Keratinocyte (primary cell): ENCODE measurements around the gene APH1A. TPM values are rescaled to one million over a fixed set of nuclear protein-coding genes. Genes with fewer than 3 reads are reported as not detected.
A peak's percentile ranks its signal among the peaks of the same experiment; 100 is the strongest.
"Not testable (repeated sequence)": the region's sequence is repeated elsewhere in the genome, so short reads cannot be mapped to it uniquely, and the experiment has no call there.

Source experiments
- DNase-seq: peaks from one replicate; pipeline ENCODE4 v3.0.0-alpha.2; 2011; ENCODE audit warnings: low read depth, missing footprints, low spot score
- FAIRE-seq: peaks from 2 replicates; lab custom pipeline; 2011; peaks lifted over from hg19 to GRCh38; lab: Jason Lieb, UNC
- H2AFZ ChIP-seq: 2 replicates; pipeline ENCODE4 v1.6.0; 2012; ENCODE audit warnings: low read length, control low read depth, inconsistent platforms; ENCODE audit not compliant: control insufficient read depth
- H3K27ac ChIP-seq: 2 replicates; pipeline ENCODE4 v1.5.1; 2011; ENCODE audit warnings: low read length; ENCODE audit not compliant: control insufficient read depth, insufficient read depth
- H3K27me3 ChIP-seq: 3 replicates; pipeline ENCODE4 v1.6.0; 2011; ENCODE audit warnings: low read length; ENCODE audit not compliant: control insufficient read depth, insufficient read depth; ENCODE audit errors: extremely low read depth
- H3K36me3 ChIP-seq, 2 experiments: 2 replicates in 1 of 2; 3 replicates in 1 of 2; pipeline ENCODE4 v1.5.1; 2011; ENCODE audit warnings: low read length in 2 of 2, mild to moderate bottlenecking in 1 of 2; ENCODE audit not compliant: control insufficient read depth in 2 of 2, insufficient read depth in 2 of 2; ENCODE audit errors: extremely low read depth in 1 of 2
- H3K4me1 ChIP-seq: 3 replicates; pipeline ENCODE4 v1.5.1; 2011; ENCODE audit warnings: low read length; ENCODE audit not compliant: control insufficient read depth, insufficient read depth; ENCODE audit errors: extremely low read depth
- H3K4me2 ChIP-seq: 3 replicates; pipeline ENCODE4 v1.6.0; 2011; ENCODE audit warnings: low read depth, low read length; ENCODE audit not compliant: control insufficient read depth, insufficient read depth; ENCODE audit errors: extremely low read depth
- H3K4me3 ChIP-seq, 3 experiments: fragments of 200-600 bp in 1 of 3; sonication (generic) in 1 of 3; 2 replicates in 2 of 3; 3 replicates in 1 of 3; pipeline ENCODE4 v1.5.1; 2011 to 2016; ENCODE audit warnings: low read length in 3 of 3, mild to moderate bottlenecking in 3 of 3, control low read depth in 2 of 3, inconsistent platforms in 1 of 3, low read depth in 1 of 3, mixed read lengths in 1 of 3, mixed run types in 1 of 3, moderate library complexity in 1 of 3; ENCODE audit not compliant: control insufficient read depth in 2 of 3, insufficient read depth in 2 of 3; ENCODE audit errors: extremely low read depth in 1 of 3
- H3K79me2 ChIP-seq: 2 replicates; pipeline ENCODE4 v1.6.0; 2012; ENCODE audit warnings: low read length; ENCODE audit not compliant: control insufficient read depth, insufficient read depth
- H3K9ac ChIP-seq: 3 replicates; pipeline ENCODE4 v1.6.0; 2011; ENCODE audit warnings: low read length; ENCODE audit not compliant: control insufficient read depth, insufficient read depth; ENCODE audit errors: extremely low read depth
- H3K9me1 ChIP-seq: 3 replicates; pipeline ENCODE4 v1.6.0; 2011; ENCODE audit warnings: low read length; ENCODE audit not compliant: control insufficient read depth, insufficient read depth; ENCODE audit errors: extremely low read depth
- H3K9me3 ChIP-seq: 2 replicates; pipeline ENCODE4 v1.5.1; 2012; ENCODE audit warnings: low read depth, low read length; ENCODE audit not compliant: control insufficient read depth
- H4K20me1 ChIP-seq: 3 replicates; pipeline ENCODE4 v1.6.0; 2011; ENCODE audit warnings: low read length; ENCODE audit not compliant: control insufficient read depth, insufficient read depth; ENCODE audit errors: extremely low read depth
- EZH2 ChIP-seq: IDR thresholded peaks from one replicate; pipeline ENCODE4 v1.6.1; 2012; ENCODE audit warnings: inconsistent platforms, mild to moderate bottlenecking, low read length, moderate library complexity
- dilution Hi-C: fragments of 300-500 bp; cut with MboI; formaldehyde crosslinking; loops from one replicate; pipeline ENCODE4 v1.7.0; 2020; ENCODE audit warnings: low sequenced_read_pairs; ENCODE audit not compliant: extremely low pct_ligation_motif_present
- polyA plus RNA-seq, 5 experiments: library from polyadenylated mRNA; depleted of rRNA in 3 of 5; stranded (reverse) in 3 of 5; stranded (forward) in 1 of 5; unstranded in 1 of 5; fragments of >200 nt; gene quantifications; 1 replicate in 1 of 5; 2 replicates in 3 of 5; 3 replicates in 1 of 5; pipeline versions ENCODE4 v1.2.1 to v1.2.3, GENCODE V29; 2011 to 2012; ENCODE audit warnings: missing spikeins in 2 of 5, low read depth in 1 of 5, low replicate concordance in 1 of 5
- small RNA-seq, 3 experiments: library from RNA; depleted of rRNA; stranded (forward); fragments of <200 nt; gene quantifications; one replicate each; pipeline ENCODE3, GENCODE V24; 2012; ENCODE audit warnings: low read depth in 3 of 3, low replicate concordance in 1 of 3; ENCODE audit not compliant: insufficient read length in 3 of 3
- TF ChIP-seq, protein P1 (sequence below), 3 experiments: IDR thresholded peaks in 1 of 3; conservative IDR thresholded peaks in 1 of 3; optimal IDR thresholded peaks in 1 of 3; 2 replicates in 2 of 3; 3 replicates in 1 of 3; pipeline versions ENCODE3 to v1.5.1; 2011; ENCODE audit warnings: low read length in 3 of 3, mild to moderate bottlenecking in 3 of 3, moderate library complexity in 2 of 3, control low read depth in 1 of 3, inconsistent platforms in 1 of 3; ENCODE audit not compliant: insufficient read depth in 2 of 3; ENCODE audit errors: extremely low read depth in 1 of 3

APH1A gene
- polyA plus RNA-seq, 1 donor (not counting 4 experiments of a cell fraction or from before 2014, with no cell fraction given), result 149 TPM

DNA sequence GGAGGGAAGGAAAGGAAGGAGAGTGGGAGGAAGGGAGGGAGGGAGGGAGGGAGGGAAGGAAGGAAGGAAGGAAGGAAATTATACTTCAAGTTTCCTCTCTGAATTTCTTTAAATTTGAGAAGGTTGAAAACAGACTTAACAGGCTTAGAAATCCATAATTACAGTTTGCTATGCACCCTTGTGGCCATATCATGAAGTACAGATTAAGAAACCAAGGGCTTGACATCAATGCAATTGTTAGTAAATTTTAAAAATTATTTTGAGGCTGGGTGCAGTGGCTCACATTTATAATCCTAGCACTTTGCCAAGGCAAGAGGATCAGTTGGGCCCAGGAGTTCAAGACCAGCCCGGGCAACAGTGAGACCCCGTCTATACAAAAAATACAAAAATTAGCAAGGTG, 47.3 kb downstream of the APH1A start:
- FAIRE-seq, result no peak
- Histone ChIP-seq H3K79me2 (no peaks in the 10 kb centered on the region), H3K4me2 (no peak overlapping the region), H3K9me3 (no peaks in the 10 kb centered on the region), H3K4me3 (no peak overlapping the region), H3K36me3 (peaks cover 3 to 10% of the 10 kb centered on the region in 2 experiments), H3K4me1 (no peaks in the 10 kb centered on the region), H4K20me1 (no peaks in the 10 kb centered on the region), H3K9me1 (no peaks in the 10 kb centered on the region), H2AFZ (no peak overlapping the region), H3K27ac (no peak overlapping the region), H3K27me3 (no peaks in the 10 kb centered on the region), H3K9ac (no peak overlapping the region)
- no peak for DNase-seq
- dilution Hi-C loops, result no loop called here
- no peak for TF ChIP-seq EZH2
- TF ChIP-seq, protein P1, sequence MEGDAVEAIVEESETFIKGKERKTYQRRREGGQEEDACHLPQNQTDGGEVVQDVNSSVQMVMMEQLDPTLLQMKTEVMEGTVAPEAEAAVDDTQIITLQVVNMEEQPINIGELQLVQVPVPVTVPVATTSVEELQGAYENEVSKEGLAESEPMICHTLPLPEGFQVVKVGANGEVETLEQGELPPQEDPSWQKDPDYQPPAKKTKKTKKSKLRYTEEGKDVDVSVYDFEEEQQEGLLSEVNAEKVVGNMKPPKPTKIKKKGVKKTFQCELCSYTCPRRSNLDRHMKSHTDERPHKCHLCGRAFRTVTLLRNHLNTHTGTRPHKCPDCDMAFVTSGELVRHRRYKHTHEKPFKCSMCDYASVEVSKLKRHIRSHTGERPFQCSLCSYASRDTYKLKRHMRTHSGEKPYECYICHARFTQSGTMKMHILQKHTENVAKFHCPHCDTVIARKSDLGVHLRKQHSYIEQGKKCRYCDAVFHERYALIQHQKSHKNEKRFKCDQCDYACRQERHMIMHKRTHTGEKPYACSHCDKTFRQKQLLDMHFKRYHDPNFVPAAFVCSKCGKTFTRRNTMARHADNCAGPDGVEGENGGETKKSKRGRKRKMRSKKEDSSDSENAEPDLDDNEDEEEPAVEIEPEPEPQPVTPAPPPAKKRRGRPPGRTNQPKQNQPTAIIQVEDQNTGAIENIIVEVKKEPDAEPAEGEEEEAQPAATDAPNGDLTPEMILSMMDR (optimal IDR thresholded peaks at IDR 0.05 in 1 of 3, IDR thresholded peaks at IDR 0.05 in 1 of 3, conservative IDR thresholded peaks at IDR 0.05 in 1 of 3; ENCODE audit: extremely low read depth in 1 of 3, insufficient read depth in 2 of 3, low read length in 3 of 3), result peak in 2 of 3 experiments; percentile 22 to 48

DNA sequence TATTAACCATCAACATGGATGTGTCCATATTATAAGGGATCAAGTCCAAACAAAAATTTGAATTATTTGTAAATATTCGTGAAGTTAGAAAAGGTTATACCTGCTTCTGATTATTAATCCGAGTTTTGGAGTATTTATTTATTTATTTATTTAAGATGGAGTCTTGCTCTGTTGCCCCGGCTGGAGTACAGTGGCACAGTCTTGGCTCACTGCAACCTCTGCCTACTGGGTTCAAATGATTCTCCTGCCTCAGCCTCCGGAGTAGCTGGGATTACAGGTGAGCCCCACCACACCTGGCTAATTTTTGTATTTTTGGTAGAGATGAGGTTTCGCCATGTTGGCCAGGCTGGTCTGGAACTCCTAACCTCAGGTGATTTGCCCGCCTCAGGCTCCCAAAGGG, 53.0 kb downstream of the APH1A start:
- H3K9ac ChIP-seq, H3K9me1 ChIP-seq, H3K4me2 ChIP-seq, H3K79me2 ChIP-seq, FAIRE-seq, H3K4me3 ChIP-seq, dilution Hi-C loops, H3K27ac ChIP-seq, H4K20me1 ChIP-seq, DNase-seq, H2AFZ ChIP-seq, H3K27me3 ChIP-seq, H3K9me3 ChIP-seq, H3K4me1 ChIP-seq, H3K36me3 ChIP-seq: not testable (repeated sequence)

Small RNA genes lying within 50 kb of the gene (small RNA-seq; reads per million reads assigned to genes)
- 0.25 to 6.2 (median 0.67) reads per million in 3 experiments for gene RNU2-17P

Other genes starting within 250 kb of the APH1A start
- gene VPS45, start 201.2 kb downstream of the APH1A start, polyA plus RNA-seq, result 24.5 to 40.0 TPM (median 34.3 TPM) in 3 replicates
- 2.2 to 3.3 TPM (median 2.7 TPM) in 3 replicates for gene PLEKHO1, start 119.1 kb downstream of the APH1A start, polyA plus RNA-seq
- 6.1 to 18.9 TPM (median 9.2 TPM) in 3 replicates for gene ANP32E, start 32.9 kb downstream of the APH1A start, polyA plus RNA-seq
- 0.24 to 0.59 TPM (median 0.28 TPM) in 3 replicates for gene CA14, start 11.2 kb downstream of the APH1A start, polyA plus RNA-seq
- gene C1orf54, start 3.8 kb upstream of the APH1A start, polyA plus RNA-seq, result 0.94 to 2.0 TPM (median 1.4 TPM) in 3 replicates
- 14.5 to 15.6 TPM (median 15.0 TPM) in 3 replicates for gene CIART, start 13.5 kb upstream of the APH1A start, polyA plus RNA-seq
- 82.5 to 159 TPM (median 149 TPM) in 3 replicates for gene MRPS21, start 24.8 kb upstream of the APH1A start, polyA plus RNA-seq
- 26.6 to 37.1 TPM (median 28.9 TPM) in 3 replicates for gene PRPF3, start 52.5 kb upstream of the APH1A start, polyA plus RNA-seq
- gene RPRD2, start 95.1 kb upstream of the APH1A start, polyA plus RNA-seq, result 7.0 to 13.5 TPM (median 9.1 TPM) in 3 replicates
- 26.6 to 37.5 TPM (median 28.4 TPM) in 3 replicates for gene TARS2, start 218.4 kb upstream of the APH1A start, polyA plus RNA-seq
- 23.6 to 63.8 TPM (median 26.3 TPM) in 3 replicates for gene ECM1, start 239.1 kb upstream of the APH1A start, polyA plus RNA-seq
- 0.12 to 0.13 TPM in 2 of 3 replicates, not detected in the other for gene FALEC, start 246.7 kb upstream of the APH1A start, polyA plus RNA-seq